GM20000 (cell line): ENCODE results near the gene PPP4C.

Source experiments
- DNase-seq: peaks from one replicate; pipeline ENCODE4 v3.0.0; 2012; ENCODE audit warnings: low spot score
- TF ChIP-seq, protein P1 (sequence below): IDR thresholded peaks from 2 replicates; pipeline ENCODE4 v1.5.1; 2012; ENCODE audit warnings: mild to moderate bottlenecking, control low read depth; ENCODE audit errors: extremely low read depth, missing control alignments

The PPP4C gene

GRCh38 chr16:30070490-30070889 lies 5.3 kb upstream of the PPP4C start:
- TF ChIP-seq, protein P1, sequence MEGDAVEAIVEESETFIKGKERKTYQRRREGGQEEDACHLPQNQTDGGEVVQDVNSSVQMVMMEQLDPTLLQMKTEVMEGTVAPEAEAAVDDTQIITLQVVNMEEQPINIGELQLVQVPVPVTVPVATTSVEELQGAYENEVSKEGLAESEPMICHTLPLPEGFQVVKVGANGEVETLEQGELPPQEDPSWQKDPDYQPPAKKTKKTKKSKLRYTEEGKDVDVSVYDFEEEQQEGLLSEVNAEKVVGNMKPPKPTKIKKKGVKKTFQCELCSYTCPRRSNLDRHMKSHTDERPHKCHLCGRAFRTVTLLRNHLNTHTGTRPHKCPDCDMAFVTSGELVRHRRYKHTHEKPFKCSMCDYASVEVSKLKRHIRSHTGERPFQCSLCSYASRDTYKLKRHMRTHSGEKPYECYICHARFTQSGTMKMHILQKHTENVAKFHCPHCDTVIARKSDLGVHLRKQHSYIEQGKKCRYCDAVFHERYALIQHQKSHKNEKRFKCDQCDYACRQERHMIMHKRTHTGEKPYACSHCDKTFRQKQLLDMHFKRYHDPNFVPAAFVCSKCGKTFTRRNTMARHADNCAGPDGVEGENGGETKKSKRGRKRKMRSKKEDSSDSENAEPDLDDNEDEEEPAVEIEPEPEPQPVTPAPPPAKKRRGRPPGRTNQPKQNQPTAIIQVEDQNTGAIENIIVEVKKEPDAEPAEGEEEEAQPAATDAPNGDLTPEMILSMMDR = no peak
- no peak for DNase-seq

GRCh38 chr16:30076276-30076791 lies 540 bp downstream of the PPP4C start:
- peak; percentile 32 for DNase-seq
- TF ChIP-seq, protein P1 = no peak

- TF ChIP-seq, protein P1 = no peak
- no peak for DNase-seq
These were observed 1.9 kb downstream of the PPP4C start for GRCh38 chr16:30077656-30078055.

DNA sequence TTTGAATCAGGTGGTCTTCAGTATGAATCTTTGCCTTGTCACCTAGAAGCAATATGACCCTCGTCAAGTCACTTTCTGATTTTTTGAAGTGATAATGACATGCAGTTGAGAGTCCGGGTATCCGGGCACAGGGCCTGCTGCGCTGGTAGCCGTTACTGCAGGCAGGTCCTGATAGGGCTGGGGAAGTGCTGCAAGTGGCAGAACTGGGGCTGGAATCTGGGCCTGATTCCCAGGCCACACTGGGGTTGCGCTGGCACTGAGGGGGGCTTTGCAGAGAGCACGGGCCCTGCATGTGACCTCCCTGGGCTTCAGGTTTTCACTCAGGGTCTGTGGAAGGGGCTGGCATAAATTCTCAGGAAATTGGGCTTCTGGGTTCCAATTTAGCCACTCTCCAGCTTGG lies 3.0 kb downstream of the PPP4C start:
- DNase-seq = no peak
- TF ChIP-seq, protein P1 = no peak

- TF ChIP-seq, protein P1 = no peak
- no peak for DNase-seq
These were observed 3.7 kb downstream of the PPP4C start for GRCh38 chr16:30079480-30079879.

DNA sequence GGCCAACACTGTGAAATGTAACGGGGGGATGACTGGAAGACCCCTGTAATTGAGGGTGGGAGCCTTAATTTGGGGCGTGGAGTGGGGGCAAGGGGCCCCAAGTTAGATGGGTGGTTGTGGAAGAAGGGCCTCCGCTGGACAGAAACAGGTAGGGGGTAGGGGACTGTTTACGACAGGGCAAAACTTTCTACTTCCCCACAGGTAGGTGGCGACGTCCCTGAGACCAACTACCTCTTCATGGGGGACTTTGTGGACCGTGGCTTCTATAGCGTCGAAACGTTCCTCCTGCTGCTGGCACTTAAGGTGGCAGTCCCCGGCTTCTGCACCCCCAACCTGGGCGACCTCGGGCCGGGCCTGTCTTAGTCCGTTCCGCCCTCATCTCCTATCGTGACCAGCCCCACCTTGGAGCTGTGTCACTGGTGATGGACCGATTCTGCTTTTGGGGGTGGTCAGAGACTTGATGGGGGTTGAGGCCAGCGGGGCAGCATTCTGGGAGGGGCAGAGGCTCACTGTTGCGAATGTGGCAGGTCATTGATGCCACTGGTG lies 6.8 kb downstream of the PPP4C start:
- no peak for DNase-seq
- TF ChIP-seq, protein P1 = no peak

- TF ChIP-seq, protein P1 = no peak
- DNase-seq = no peak
These were observed 7.6 kb downstream of the PPP4C start for GRCh38 chr16:30083216-30084055.
